GM15510 (cell line): ENCODE results near the gene MBD2.

Experiments used
- POLR2A ChIP-seq: IDR thresholded peaks from 3 replicates; pipeline ENCODE4 v1.6.1; 2011; ENCODE audit warnings: borderline replicate concordance; ENCODE audit not compliant: insufficient read length; ENCODE audit errors: extremely low read depth

Gene MBD2

GRCh38 chr18:54119524-54120019 is 104.9 kb downstream of the MBD2 start:
- no peak for TF ChIP-seq POLR2A

GRCh38 chr18:54117853-54118773 is 106.4 kb downstream of the MBD2 start:
- no peak for TF ChIP-seq POLR2A

GRCh38 chr18:54116541-54117257 is 107.8 kb downstream of the MBD2 start:
- TF ChIP-seq POLR2A, result no peak

- no peak for TF ChIP-seq POLR2A
Observed at GRCh38 chr18:54112356-54112755, 112.1 kb downstream of the MBD2 start.

GRCh38 chr18:54109131-54109683 is 115.3 kb downstream of the MBD2 start:
- no peak for TF ChIP-seq POLR2A

- TF ChIP-seq POLR2A, result no peak
Observed at GRCh38 chr18:54102123-54102522, 122.3 kb downstream of the MBD2 start.
